GM21576 (cell line): ENCODE measurements around the gene PRMT3.
"Not testable (repeated sequence)": the region's sequence is repeated elsewhere in the genome, so short reads cannot be mapped to it uniquely, and the experiment has no call there.

Source experiments
- ATAC-seq: cut with Tn5 transposase; IDR thresholded peaks from one replicate; pipeline ENCODE4 v1.9.1; 2021; ENCODE audit warnings: mild to moderate bottlenecking, moderate library complexity; ENCODE audit not compliant: unreplicated experiment

PRMT3 gene

DNA sequence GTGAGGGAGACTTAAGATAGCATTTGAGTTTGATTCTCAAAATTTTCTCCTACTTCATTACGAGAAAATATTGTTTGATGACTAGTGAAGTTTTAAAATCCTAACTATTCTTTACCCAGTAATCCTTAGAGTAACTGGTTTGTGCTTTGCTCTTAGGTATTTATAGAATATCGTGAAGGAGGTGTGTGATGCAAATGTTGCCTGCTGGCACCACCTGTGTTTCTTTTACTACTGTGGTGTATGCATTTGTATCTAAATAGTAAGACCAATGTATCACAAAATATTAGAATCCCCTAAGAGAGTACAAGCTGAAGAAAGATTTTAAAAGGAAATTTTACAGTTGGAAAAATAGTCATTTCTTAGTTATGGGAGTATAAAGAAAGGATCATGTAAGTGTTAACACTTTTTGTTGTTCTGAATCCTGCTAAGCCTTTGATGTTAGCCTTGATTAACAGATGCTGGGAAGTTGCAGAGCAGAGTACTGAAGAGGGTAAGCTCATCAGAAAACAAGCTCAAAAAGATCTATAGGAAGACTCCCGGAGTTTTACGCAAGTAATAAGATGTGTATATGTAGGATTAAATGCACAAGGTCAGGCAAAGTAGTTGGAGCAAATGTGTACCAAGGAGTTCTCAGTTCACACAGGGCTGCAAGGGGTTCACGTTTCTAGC lies 109.7 kb downstream of the PRMT3 start:
- no peak for ATAC-seq

DNA sequence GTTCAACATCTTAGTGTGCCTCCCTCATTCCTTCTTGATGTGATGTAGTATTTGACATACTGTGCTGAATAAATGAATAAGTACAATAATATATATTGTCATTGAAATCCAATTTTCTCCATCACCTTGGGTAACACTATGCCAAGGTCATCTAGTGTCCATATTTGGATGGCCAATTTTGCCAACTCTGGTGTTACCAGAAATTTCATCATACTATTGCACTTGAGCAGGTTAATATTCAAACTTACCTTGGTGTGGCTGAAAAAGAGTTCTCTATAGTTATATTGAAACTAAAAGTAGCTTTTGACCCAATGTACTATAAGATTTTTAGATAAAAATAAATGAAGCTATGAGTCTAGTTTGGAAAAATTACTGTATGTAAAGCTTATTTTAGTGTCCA lies 113.7 kb downstream of the PRMT3 start:
- ATAC-seq: no peak

GRCh38 chr11:20501971-20502370 lies 114.5 kb downstream of the PRMT3 start:
- ATAC-seq: no peak

DNA sequence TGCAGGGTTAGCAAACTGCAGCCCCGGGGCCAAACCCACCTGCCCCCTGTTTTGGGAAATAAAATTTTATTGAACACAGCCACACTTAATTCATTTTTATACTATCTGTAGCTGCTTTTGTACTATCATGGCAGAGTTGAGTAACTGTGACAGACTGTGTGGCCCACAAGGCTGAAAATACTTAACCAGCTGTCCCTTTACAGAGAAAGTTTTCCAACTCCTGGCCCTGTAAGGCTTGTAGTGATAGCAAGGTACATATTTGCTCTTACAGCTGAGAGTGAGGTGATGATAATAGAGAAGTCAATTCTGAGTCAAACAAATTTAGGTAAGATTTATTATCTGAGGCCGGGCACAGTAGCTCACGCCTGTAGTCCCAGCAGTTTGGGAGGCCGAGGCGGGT lies 124.5 kb downstream of the PRMT3 start:
- no peak for ATAC-seq

- ATAC-seq: no peak
Measured at GRCh38 chr11:20512869-20513268, 125.4 kb downstream of the PRMT3 start.

DNA sequence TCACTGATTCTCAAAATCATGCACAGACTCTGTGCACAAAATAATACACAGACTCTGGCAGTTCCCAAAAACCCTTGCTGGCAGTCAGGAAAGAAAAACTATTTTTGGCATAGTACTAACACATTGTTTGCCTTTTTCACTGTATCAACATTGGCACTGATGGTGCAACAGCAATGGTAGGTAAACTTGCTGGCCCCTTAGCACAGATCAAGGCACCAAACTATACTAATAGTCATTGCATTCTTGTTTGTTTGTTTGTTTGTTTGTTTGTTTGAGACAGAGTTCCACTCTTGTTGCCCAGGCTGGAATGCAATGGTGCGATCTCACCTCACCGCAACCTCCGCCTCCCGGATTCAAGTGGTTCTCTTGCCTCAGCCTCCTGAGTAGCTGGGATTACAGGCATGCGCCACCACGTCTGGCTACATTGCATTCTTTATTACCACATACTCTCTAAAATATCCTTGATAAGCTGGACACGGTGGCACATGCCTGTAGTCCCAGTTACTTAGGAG lies 130.9 kb downstream of the PRMT3 start:
- ATAC-seq: no peak

DNA sequence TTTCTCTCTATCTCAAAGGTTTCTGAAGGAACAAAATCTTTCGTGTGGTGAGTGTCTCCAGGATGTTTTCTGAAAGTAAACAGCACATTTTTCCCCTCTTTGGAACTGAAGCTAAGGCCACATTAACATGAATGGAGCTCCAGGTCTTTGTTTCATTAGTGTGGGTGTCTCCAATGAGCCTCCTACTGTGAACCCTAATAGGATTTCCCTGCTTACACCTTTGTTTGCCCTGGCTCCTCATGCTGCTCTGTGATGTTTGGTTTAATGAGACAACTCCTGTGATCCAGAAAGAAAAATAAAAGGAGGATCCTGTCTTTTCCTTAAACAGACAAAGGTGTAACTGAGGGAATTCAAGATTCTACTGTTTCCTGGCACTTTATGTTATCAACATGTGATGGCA lies 135.0 kb downstream of the PRMT3 start:
- no peak for ATAC-seq

DNA sequence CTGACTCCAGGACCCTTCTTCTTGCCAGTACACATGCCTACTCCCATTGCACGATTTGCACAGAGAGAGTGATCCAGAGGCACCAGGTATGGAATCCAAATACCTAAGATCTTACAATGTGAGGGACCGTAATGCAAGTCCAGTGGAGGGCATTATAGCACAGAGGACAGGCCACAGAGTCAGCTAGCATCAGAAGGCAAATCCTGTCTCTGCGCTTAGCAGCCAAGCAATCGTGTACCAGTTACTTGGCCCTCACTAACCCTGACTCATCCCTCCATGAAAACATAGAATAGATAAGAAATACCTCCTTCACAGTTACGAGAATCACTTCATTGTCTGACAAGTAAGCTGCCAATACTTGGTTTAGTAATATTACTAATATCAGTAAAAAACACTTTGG lies 142.2 kb downstream of the PRMT3 start:
- ATAC-seq: no peak

DNA sequence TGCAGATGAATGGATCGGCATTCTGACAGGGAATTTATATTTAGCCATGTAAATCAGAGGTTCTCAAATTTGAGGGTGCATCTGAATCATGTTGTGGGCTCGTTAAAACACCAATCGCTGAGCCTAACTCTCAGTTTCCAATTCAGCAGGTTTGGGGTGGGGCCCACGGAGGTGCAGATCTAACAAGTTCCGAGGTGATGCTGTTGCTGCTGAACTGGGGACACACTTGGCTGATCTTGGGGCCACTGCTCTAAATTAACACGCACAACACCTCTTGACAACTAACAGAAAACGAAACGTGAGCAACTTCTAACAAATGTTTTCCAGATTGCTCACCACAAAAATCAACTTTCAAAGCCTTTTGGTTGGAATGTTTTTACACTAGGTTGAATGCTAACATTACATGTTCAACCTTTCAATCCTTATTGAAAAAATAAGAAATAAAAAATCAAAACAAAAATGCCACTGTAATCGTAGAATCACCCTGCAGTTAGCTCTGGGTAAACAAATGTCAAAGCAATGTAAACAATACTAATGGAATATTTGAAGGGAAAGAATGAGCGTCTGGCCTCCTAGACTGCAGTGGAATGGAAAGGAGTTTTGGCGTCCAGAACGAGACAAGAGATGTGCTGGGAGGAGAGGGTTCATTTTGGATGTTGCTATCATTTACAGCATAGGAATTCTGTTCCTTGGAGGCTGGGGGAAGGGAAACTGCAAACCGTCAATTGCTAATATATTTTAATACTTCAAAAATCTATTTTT lies 143.6 kb downstream of the PRMT3 start:
- peak; percentile 94 for ATAC-seq

GRCh38 chr11:20535271-20535881 lies 147.9 kb downstream of the PRMT3 start:
- ATAC-seq: no peak

DNA sequence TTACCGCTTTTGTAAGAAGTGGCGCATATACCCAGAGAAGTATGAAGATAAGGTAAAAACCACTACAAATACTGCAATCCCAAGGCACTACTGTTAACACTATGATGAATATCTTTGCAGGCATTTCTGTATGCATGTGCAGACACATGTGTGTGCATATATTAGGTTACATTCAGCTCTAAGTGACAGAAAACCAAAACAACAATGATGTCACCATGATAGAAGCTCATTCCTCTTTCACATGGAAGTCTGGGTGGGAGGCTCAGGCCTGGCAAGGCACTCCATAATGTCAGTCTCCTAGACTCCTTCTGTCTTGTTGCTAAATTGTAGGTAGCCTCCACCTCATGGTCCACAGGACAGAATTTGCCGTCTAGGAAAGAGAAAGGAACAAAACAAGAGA lies 148.8 kb downstream of the PRMT3 start:
- no peak for ATAC-seq

DNA sequence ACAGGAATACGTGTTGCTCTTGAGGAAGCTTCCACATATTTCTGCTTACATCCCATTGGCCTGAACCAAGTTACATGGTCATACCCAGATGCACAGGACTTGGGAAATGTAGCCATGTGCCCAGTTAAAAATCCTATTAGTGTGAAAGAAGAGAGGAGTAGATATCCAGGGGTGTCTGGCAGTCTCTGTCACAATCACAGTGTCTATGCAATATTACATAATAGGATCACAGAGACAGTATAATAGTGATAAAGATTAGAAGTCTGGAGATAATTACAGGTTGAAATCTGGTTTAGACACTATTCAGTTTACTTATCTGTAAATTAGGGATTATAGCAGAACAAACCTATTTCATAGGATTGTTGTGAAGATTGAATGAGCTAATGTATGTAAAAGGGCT lies 149.3 kb downstream of the PRMT3 start:
- ATAC-seq: no peak

DNA sequence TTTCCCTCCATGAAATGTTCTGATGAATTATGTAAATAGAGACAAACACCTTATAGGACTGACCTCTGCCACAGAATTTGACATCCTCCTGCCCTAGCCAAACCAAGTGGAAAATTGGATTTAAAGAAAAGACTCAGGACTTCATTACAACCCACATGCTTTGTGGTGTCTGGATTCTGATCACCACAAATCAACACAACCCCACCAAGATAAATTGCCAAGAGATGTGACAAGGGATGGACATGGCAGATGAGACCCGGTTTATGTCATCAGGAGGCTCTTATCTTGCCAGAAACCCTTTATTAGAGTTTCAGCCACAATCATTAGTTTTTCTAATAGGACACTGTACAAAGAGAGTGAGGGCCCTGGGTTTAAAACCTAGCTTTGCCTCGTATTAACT lies 154.0 kb downstream of the PRMT3 start:
- no peak for ATAC-seq

DNA sequence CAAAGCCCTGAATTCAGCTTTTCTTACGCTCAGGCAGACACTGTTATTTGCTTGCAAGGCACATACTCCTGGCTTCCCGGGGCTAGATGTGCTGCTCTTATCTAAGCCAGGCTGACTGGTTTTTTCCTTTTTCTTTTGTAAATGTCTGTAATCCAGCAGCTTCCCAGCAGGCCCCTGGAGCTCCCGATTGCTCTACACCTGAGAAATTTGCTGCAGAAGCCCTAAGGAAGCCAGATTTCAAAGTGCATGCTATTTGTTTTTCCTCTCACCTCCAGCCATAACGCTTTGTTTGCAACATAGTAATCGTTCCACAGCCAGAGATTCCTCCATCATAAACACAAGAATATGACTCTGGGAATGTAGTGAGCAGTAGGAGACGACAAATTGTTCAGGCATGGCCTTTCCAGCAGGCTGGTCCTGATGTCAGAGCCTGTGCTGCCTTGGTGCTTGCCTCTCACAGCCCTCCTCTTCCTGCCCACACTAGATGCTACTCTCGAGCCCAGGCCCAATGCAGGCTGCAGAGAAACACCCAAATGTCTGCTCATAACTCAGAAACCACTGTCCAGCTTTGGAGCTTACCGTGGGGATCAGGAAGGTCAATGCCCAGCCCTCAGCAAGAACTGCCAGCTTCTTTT lies 157.2 kb downstream of the PRMT3 start:
- no peak for ATAC-seq

DNA sequence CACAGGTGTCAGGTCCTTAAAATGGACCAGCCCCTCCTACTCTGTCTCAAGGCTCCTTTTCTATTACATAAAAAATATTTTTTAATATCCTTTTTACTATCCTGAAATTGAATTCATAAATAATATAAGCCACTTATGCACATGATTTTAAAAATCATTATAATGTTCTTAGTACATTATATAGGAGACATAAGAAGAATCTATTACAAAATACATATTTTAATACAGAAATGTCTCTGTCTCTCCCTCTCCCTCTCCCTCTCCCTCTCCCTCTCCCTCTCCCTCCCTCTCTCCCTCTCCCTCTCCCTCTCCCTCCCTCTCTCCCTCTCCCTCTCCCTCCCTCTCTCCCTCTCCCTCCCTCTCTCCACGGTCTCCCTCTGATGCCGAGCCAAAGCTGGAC lies 159.9 kb downstream of the PRMT3 start:
- ATAC-seq: no peak

GRCh38 chr11:20551096-20551495 lies 163.6 kb downstream of the PRMT3 start:
- ATAC-seq: no peak

DNA sequence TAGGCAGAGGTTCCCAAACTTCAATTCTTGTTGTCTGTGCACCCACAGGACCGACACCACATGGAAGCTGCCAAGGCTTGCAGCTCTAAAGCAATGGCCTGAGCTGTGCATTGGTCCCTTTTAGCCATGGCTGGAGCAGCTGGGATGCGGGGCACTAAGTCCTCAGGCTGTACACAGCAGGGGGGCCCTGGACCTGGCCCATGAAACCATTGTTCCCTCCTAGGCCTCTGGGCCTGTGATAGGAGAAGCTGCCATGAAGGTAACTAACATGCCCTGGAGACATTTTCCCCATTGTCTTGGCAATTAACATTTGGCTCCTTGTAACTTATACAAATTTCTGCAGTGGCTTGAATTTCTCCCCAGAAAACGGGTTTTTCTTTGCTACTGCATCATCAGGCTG lies 168.3 kb downstream of the PRMT3 start:
- no peak for ATAC-seq

DNA sequence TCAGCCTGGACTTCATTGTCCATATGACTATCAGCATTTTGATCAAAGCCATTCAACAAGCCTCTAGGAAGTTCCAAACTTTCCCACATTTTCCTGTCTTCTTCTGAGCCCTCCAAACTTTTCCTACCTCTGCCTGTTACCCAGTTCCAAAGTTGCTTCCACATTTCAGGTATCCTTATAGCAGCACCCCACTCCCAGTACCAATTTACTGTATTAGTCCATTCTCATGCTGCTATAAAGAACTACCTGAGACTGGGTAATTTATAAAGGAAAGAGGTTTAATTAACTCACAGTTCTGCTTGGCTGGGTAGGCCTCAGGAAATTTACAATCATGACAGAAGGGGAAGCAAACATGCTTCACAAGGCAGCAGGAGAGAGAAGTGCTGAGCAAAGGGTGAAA lies 168.9 kb downstream of the PRMT3 start:
- ATAC-seq: not testable (repeated sequence)

- ATAC-seq: no peak
Measured at GRCh38 chr11:20558741-20559140, 171.2 kb downstream of the PRMT3 start.
